AG04449 (cell line): ENCODE results near the gene ASAH2.

Experiments used
- CTCF ChIA-PET: fragments of 350-600 bp; formaldehyde crosslinking; extraction: SDS; loops from one replicate; lab custom pipeline; 2021; ENCODE audit warnings: antibody characterized with exemption; lab: Yijun Ruan, JAX
- POLR2A ChIA-PET: fragments of 400-600, 350-600 bp; formaldehyde crosslinking; extraction: SDS; loops from one replicate; lab custom pipeline; 2020; ENCODE audit warnings: antibody characterized with exemption, inconsistent platforms; lab: Yijun Ruan, JAX
- DNase-seq: peaks from one replicate; pipeline ENCODE4 v3.0.0-alpha.2; 2010; ENCODE audit warnings: low read depth, low spot score
- H3K4me3 ChIP-seq: 2 replicates; pipeline ENCODE4 v1.5.1; 2011; ENCODE audit warnings: low read depth, mild to moderate bottlenecking, control low read depth, low read length
- CTCF ChIP-seq: IDR thresholded peaks from one replicate; pipeline ENCODE4 v1.5.1; 2011; ENCODE audit warnings: mild to moderate bottlenecking, moderate library complexity, low read length, control low read depth, inconsistent platforms; ENCODE audit not compliant: insufficient read depth; ENCODE audit errors: missing control alignments

The ASAH2 gene

GRCh38 chr10:50226610-50227009, 24.7 kb downstream of the ASAH2 start:
- no peak overlapping the region for H3K4me3 ChIP-seq
- CTCF ChIA-PET, result interaction anchor here (0.7 to 0.9 kb wide), 2 partner anchors 207 to 632 kb away, joined by 3 read pairs; no protein-coding TSS in a partner anchor

GRCh38 chr10:50224330-50224952, 26.9 kb downstream of the ASAH2 start:
- H3K4me3 ChIP-seq, result no peak overlapping the region
- TF ChIP-seq CTCF, result peak; percentile 76
- peak; percentile 23 for DNase-seq
- ChIA-PET POLR2A (no interaction called here), CTCF (interaction anchor here (0.5 to 5.1 kb wide), 10 partner anchors 10 to 630 kb away, joined by 3 to 43 read pairs (median 4); no protein-coding TSS in a partner anchor)

More at GRCh38 chr10:50226610-50227009, 24.7 kb downstream of the ASAH2 start:
- TF ChIP-seq CTCF, result no peak
- no peak for DNase-seq
- POLR2A ChIA-PET, result no interaction called here

- no peak for TF ChIP-seq CTCF
- CTCF ChIA-PET, result interaction anchor here (0.6 to 5.1 kb wide), 2 partner anchors 14 to 628 kb away, joined by 3 to 43 read pairs; no protein-coding TSS in a partner anchor
- DNase-seq, result no peak
- H3K4me3 ChIP-seq, result no peak overlapping the region
- POLR2A ChIA-PET, result no interaction called here
These were observed 29.1 kb downstream of the ASAH2 start for GRCh38 chr10:50222199-50222598.

GRCh38 chr10:50221470-50221869, 29.8 kb downstream of the ASAH2 start:
- no peak for DNase-seq
- CTCF ChIA-PET, result interaction anchor here (0.6 to 5.1 kb wide), 2 partner anchors 14 to 627 kb away, joined by 3 to 43 read pairs; no protein-coding TSS in a partner anchor
- TF ChIP-seq CTCF, result no peak
- no peak overlapping the region for H3K4me3 ChIP-seq
- POLR2A ChIA-PET, result no interaction called here

- POLR2A ChIA-PET, result no interaction called here
- no peak for TF ChIP-seq CTCF
These were observed 31.7 kb downstream of the ASAH2 start for GRCh38 chr10:50219646-50220045.

GRCh38 chr10:50219200-50219599, 32.1 kb downstream of the ASAH2 start:
- POLR2A ChIA-PET, result no interaction called here

More at GRCh38 chr10:50219646-50220045, 31.7 kb downstream of the ASAH2 start:
- no peak for DNase-seq
- H3K4me3 ChIP-seq, result no peak overlapping the region
- CTCF ChIA-PET, result no interaction called here

More at GRCh38 chr10:50219200-50219599, 32.1 kb downstream of the ASAH2 start:
- CTCF ChIA-PET, result no interaction called here
- no peak for TF ChIP-seq CTCF
- DNase-seq, result no peak
- H3K4me3 ChIP-seq, result no peak overlapping the region
